ENCODE measurements around the gene MAP2K2.

MAP2K2 gene

GRCh38 chr19:4077800-4078684, 45.9 kb downstream of the MAP2K2 start:
- DNase-seq (ENCODE audit: low spot score): peak; percentile 42

GRCh38 chr19:4077007-4077374, 46.9 kb downstream of the MAP2K2 start:
- no peak for DNase-seq (ENCODE audit: low spot score)

- no peak for DNase-seq (ENCODE audit: low spot score)
Observed at GRCh38 chr19:4075373-4075772, 48.5 kb downstream of the MAP2K2 start.

- no peak for DNase-seq (ENCODE audit: low spot score)
Observed at GRCh38 chr19:4071610-4072009, 52.3 kb downstream of the MAP2K2 start.

GRCh38 chr19:4069331-4069959, 54.5 kb downstream of the MAP2K2 start:
- DNase-seq (ENCODE audit: low spot score): no peak

- DNase-seq (ENCODE audit: low spot score): peak; percentile 31
Observed at GRCh38 chr19:4068047-4068966, 55.6 kb downstream of the MAP2K2 start.

GRCh38 chr19:4067396-4068046, 56.4 kb downstream of the MAP2K2 start:
- DNase-seq (ENCODE audit: low spot score): no peak

- peak; percentile 95 for DNase-seq (ENCODE audit: low spot score)
Observed at GRCh38 chr19:4066682-4067395, 57.1 kb downstream of the MAP2K2 start, which contains the start of gene ZBTB7A. Gene ZBTB7A, minus strand, starts transcription at chr19:4066899. Its CDS starts 11,667 bp downstream, at chr19:4055232.

GRCh38 chr19:4066176-4066606, 57.7 kb downstream of the MAP2K2 start:
- DNase-seq (ENCODE audit: low spot score): no peak

GRCh38 chr19:4065430-4066175, 58.3 kb downstream of the MAP2K2 start:
- peak; percentile 95 for DNase-seq (ENCODE audit: low spot score)

- no peak for DNase-seq (ENCODE audit: low spot score)
Observed at GRCh38 chr19:4064496-4065260, 59.2 kb downstream of the MAP2K2 start.

- DNase-seq (ENCODE audit: low spot score): no peak
Observed at GRCh38 chr19:4064149-4064495, 59.8 kb downstream of the MAP2K2 start.

GRCh38 chr19:4063369-4064148, 60.4 kb downstream of the MAP2K2 start:
- no peak for DNase-seq (ENCODE audit: low spot score)

- no peak for DNase-seq (ENCODE audit: low spot score)
Observed at GRCh38 chr19:4062419-4063368, 61.2 kb downstream of the MAP2K2 start.

GRCh38 chr19:4061683-4062418, 62.1 kb downstream of the MAP2K2 start:
- no peak for DNase-seq (ENCODE audit: low spot score)

GRCh38 chr19:4061178-4061682, 62.7 kb downstream of the MAP2K2 start:
- peak; percentile 31 for DNase-seq (ENCODE audit: low spot score)

Data from hematopoietic multipotent progenitor cell treated with erythropoietin and hydrocortisone succinate and interleukin-3 and kit ligand, for 15 days (in vitro differentiated cells).